OCI-LY1 (cell line): ENCODE results near the gene KIDINS220.

Experiments
- H2AFZ ChIP-seq: fragments of 200-600 bp; sonication (generic), shearing (Covaris generic); 2 replicates; pipeline ENCODE4 v1.6.0; 2014; ENCODE audit warnings: antibody characterized with exemption, mild to moderate bottlenecking, low read length
- H3F3A ChIP-seq: fragments of 200-600 bp; sonication (generic), shearing (Covaris generic); 2 replicates; pipeline ENCODE4 v1.6.0; 2014; ENCODE audit warnings: mild to moderate bottlenecking, antibody characterized with exemption, low read length, moderate library complexity; ENCODE audit not compliant: insufficient read depth
- H3K27ac ChIP-seq: fragments of 200-600 bp; sonication (generic); 2 replicates; pipeline ENCODE4 v1.5.1; 2014; ENCODE audit warnings: low read length, mixed run types, mild to moderate bottlenecking, low read depth; ENCODE audit not compliant: poor library complexity, severe bottlenecking
- H3K27me3 ChIP-seq: fragments of 200-600 bp; sonication (generic); 2 replicates; pipeline ENCODE4 v1.6.0; 2014; ENCODE audit warnings: antibody characterized with exemption, mild to moderate bottlenecking, low read length, moderate library complexity; ENCODE audit not compliant: insufficient read depth
- H3K36me3 ChIP-seq: fragments of 200-600 bp; sonication (generic); 2 replicates; pipeline ENCODE4 v1.6.1; 2014; ENCODE audit warnings: mild to moderate bottlenecking, antibody characterized with exemption, low read length, moderate library complexity, mixed read lengths; ENCODE audit not compliant: insufficient read depth
- H3K4me1 ChIP-seq: fragments of 200-600 bp; sonication (generic); 2 replicates; pipeline ENCODE4 v1.5.1; 2014; ENCODE audit warnings: mild to moderate bottlenecking, low read length, moderate library complexity; ENCODE audit not compliant: insufficient read depth, severe bottlenecking
- H3K4me2 ChIP-seq: fragments of 200-600 bp; sonication (generic), shearing (Covaris generic); 2 replicates; pipeline ENCODE4 v1.6.1; 2014; ENCODE audit warnings: low read length
- H3K4me3 ChIP-seq: fragments of 200-600 bp; sonication (generic); 2 replicates; pipeline ENCODE4 v1.5.1; 2014; ENCODE audit warnings: low read length, low read depth, mild to moderate bottlenecking, mixed read lengths; ENCODE audit not compliant: poor library complexity, severe bottlenecking
- H3K79me2 ChIP-seq: fragments of 200-600 bp; shearing (Covaris generic); 2 replicates; pipeline ENCODE4 v1.6.1; 2016; ENCODE audit warnings: mixed run types, low read length, mixed read lengths; ENCODE audit not compliant: insufficient read depth
- H3K9ac ChIP-seq: fragments of 200-600 bp; sonication (generic), shearing (Covaris generic); 2 replicates; pipeline ENCODE4 v1.6.1; 2014; ENCODE audit warnings: mild to moderate bottlenecking, low read length, mixed read lengths
- H3K9me2 ChIP-seq: fragments of 200-600 bp; sonication (generic), shearing (Covaris generic); 2 replicates; pipeline ENCODE4 v1.6.1; 2014; ENCODE audit warnings: low read depth, mild to moderate bottlenecking, low read length, mixed read lengths
- H3K9me3 ChIP-seq: fragments of 200-600 bp; shearing (Covaris generic); 2 replicates; pipeline ENCODE4 v1.6.1; 2014; ENCODE audit warnings: low read length, mixed read lengths
- H4K20me1 ChIP-seq: fragments of 200-600 bp; sonication (generic), shearing (Covaris generic); 2 replicates; pipeline ENCODE4 v1.6.0; 2016; ENCODE audit warnings: mild to moderate bottlenecking, low read length; ENCODE audit not compliant: insufficient read depth
- CTCF ChIP-seq: fragments of 200-600 bp; sonication (generic), shearing (Covaris generic); IDR thresholded peaks from 2 replicates; pipeline ENCODE4 v1.5.1; 2017; ENCODE audit warnings: mild to moderate bottlenecking, antibody characterized with exemption, low read length, moderate library complexity, mixed read lengths
- EZH2 ChIP-seq: fragments of 200-600 bp; sonication (generic), shearing (Covaris generic); IDR thresholded peaks from 2 replicates; pipeline ENCODE4 v1.8.0; 2017; ENCODE audit warnings: borderline replicate concordance, mixed run types, mild to moderate bottlenecking, antibody characterized with exemption, low read length, moderate library complexity, mixed read lengths

The KIDINS220 gene

GRCh38 chr2:8817221-8817620, 20.2 kb downstream of the KIDINS220 start:
- Histone ChIP-seq H3K4me2 (no peak overlapping the region), H3F3A (no peaks in the 10 kb centered on the region), H3K36me3 (peaks cover 39% of the 10 kb centered on the region; the same call in 1 of the 2 replicates), H3K4me1 (no peaks in the 10 kb centered on the region), H2AFZ (no peak overlapping the region), H3K27me3 (no peaks in the 10 kb centered on the region), H3K9me3 (no peaks in the 10 kb centered on the region), H3K9ac (no peak overlapping the region), H3K27ac (no peak overlapping the region), H4K20me1 (no peaks in the 10 kb centered on the region), H3K9me2 (no peaks in the 10 kb centered on the region), H3K4me3 (no peak overlapping the region), H3K79me2 (no peaks in the 10 kb centered on the region)
- TF ChIP-seq CTCF (no peak), EZH2 (no peak)

DNA sequence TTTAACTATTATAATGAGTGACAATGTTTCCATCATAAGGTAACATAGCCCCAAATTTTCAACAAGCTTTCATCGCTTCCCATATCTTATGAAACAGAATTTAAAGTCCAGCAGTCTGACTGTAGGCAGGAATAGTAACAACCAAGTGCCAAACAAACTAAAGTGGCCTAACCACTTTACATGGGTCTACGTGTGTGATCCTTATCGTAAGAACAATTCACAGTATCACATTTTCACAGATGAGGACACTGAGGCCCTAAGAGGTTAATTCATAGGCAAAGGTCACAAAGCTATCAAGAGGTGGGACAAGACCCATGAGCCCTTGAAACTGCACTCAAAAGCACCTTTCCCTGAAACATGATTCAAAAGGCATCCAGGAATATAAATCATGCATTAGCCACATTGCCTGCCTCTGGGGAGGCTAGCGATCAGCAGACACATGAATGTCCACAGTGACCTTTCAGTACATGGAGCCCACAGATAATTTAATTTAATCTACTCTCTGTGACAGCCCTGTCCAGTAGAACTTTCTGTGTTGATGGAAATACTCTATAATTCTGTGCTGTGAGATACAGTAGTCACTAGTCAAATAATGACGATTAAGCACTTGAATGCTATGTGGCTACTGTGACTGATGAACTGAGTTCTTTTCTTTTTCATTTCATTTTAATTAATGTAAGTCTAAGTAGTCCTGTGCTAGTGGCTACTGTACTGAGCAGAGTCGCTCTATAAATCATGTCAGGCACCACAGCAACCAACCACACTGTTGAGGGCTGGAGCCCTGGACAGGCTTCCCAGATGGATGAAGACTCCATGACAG, 30.3 kb downstream of the KIDINS220 start:
- Histone ChIP-seq H3K4me1 (peaks cover 8% of the 10 kb centered on the region), H3K4me3 (no peak overlapping the region), H3K79me2 (no peaks in the 10 kb centered on the region), H2AFZ (no peak overlapping the region), H3K4me2 (no peak overlapping the region), H3K27me3 (no peaks in the 10 kb centered on the region), H3K9me2 (no peaks in the 10 kb centered on the region), H3K9ac (no peak overlapping the region), H3F3A (peaks cover 3% of the 10 kb centered on the region; the same call in 1 of the 2 replicates), H3K9me3 (no peaks in the 10 kb centered on the region), H3K36me3 (peaks cover 60% of the 10 kb centered on the region), H4K20me1 (no peaks in the 10 kb centered on the region), H3K27ac (no peak overlapping the region)
- no peak for TF ChIP-seq CTCF
- TF ChIP-seq EZH2 = no peak

DNA sequence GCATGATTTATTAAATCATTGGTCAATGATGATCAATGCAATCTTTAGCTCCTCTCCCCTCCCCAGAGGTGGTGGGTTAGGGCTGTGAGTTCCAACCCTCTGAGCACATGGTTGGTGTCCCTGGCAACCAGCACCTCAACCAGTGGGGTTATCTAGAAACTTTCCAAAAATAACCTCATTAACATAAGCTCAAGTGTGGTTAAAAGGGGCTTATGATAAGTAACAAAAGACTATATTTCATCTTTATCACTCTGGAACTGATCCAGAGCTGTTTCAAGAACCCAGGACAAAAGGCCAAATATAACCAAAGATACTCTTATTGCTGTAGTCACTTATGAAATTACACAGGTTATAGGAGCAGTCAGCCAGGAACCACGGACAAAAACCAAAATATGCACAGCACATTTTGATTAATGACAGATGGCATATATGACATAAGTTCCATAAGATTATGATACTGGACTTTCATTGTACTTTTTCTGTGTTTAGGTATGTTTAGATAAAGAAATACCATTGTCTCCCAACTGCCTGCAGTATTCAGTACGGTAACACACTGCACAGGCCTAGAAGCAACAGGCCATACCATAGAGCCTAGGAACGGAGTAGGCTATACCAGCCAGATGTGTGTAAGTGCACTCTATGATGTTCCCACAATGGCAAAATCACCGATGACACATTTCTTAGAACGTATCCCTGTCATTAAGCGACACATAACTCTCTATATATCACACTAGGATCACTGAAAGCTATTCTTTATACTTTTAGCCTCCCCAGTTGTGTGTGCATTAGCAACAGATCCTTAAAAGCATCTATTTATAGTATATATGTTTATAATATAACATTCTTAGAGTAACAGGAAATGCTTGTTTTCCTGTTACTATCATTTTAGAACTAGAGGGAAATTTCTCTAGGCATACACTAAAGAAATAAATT, 31.9 kb downstream of the KIDINS220 start:
- Histone ChIP-seq H3K4me1 (peaks cover 8% of the 10 kb centered on the region), H3K27ac (no peak overlapping the region), H3K9me3 (no peaks in the 10 kb centered on the region), H3K27me3 (no peaks in the 10 kb centered on the region), H3K4me3 (no peak overlapping the region), H3K9me2 (no peaks in the 10 kb centered on the region), H3K9ac (no peak overlapping the region), H3K36me3 (peaks cover 64% of the 10 kb centered on the region), H2AFZ (no peak overlapping the region), H3K79me2 (no peaks in the 10 kb centered on the region), H3K4me2 (no peak overlapping the region), H4K20me1 (no peaks in the 10 kb centered on the region), H3F3A (peaks cover 3% of the 10 kb centered on the region; the same call in 1 of the 2 replicates)
- TF ChIP-seq CTCF = no peak
